NT2/D1 (cell line): Measurements from ENCODE around the gene WNT9B.

ENCODE experiments used
- DNase-seq: peaks from one replicate; pipeline ENCODE4 v3.0.0-alpha.2; 2011; ENCODE audit warnings: low read depth, low spot score
- H3K27me3 ChIP-seq: 2 replicates; pipeline ENCODE4 v1.6.0; 2011; ENCODE audit warnings: mild to moderate bottlenecking; ENCODE audit not compliant: insufficient read length, insufficient read depth
- H3K36me3 ChIP-seq: 2 replicates; pipeline ENCODE4 v1.6.1; 2011; ENCODE audit warnings: mild to moderate bottlenecking, low read length, mixed read lengths; ENCODE audit not compliant: insufficient read depth, insufficient read length
- H3K4me1 ChIP-seq: 2 replicates; pipeline ENCODE4 v1.5.1; 2011; ENCODE audit not compliant: insufficient read depth, insufficient read length
- H3K4me3 ChIP-seq: 2 replicates; pipeline ENCODE4 v1.5.1; 2011; ENCODE audit warnings: low read depth; ENCODE audit not compliant: insufficient read length
- H3K9ac ChIP-seq: 2 replicates; pipeline ENCODE4 v1.6.0; 2011; ENCODE audit warnings: low read depth; ENCODE audit not compliant: insufficient read length
- H3K9me3 ChIP-seq: 2 replicates; pipeline ENCODE4 v1.5.1; 2011; ENCODE audit warnings: mild to moderate bottlenecking, low read length; ENCODE audit not compliant: insufficient read depth
- SUZ12 ChIP-seq: IDR thresholded peaks from 2 replicates; pipeline ENCODE4 v1.6.1; 2011; ENCODE audit not compliant: insufficient read length, insufficient read depth; ENCODE audit errors: extremely low read depth
- YY1 ChIP-seq: IDR thresholded peaks from 2 replicates; pipeline ENCODE4 v1.6.1; 2011; ENCODE audit not compliant: insufficient read length, insufficient read depth
- ZNF274 ChIP-seq: IDR thresholded peaks from 2 replicates; pipeline ENCODE4 v1.6.1; 2011; ENCODE audit warnings: mild to moderate bottlenecking, low read depth, low read length

WNT9B gene

GRCh38 chr17:46894476-46895151, 43.2 kb downstream of the WNT9B start:
- DNase-seq = no peak
- no peak overlapping the region for H3K9ac ChIP-seq
- H3K36me3 ChIP-seq = no peaks in the 10 kb centered on the region
- H3K9me3 ChIP-seq = peaks cover 8% of the 10 kb centered on the region; the same call in 1 of the 2 replicates
- H3K4me3 ChIP-seq = no peak overlapping the region
- H3K4me1 ChIP-seq = peaks cover 12% of the 10 kb centered on the region
- TF ChIP-seq ZNF274 = no peak
- TF ChIP-seq SUZ12 = no peak
- TF ChIP-seq YY1 = no peak
- H3K27me3 ChIP-seq = peaks cover 4% of the 10 kb centered on the region

- peaks cover 4% of the 10 kb centered on the region for H3K27me3 ChIP-seq
- DNase-seq = no peak
- no peak for TF ChIP-seq ZNF274
- TF ChIP-seq SUZ12 = no peak
- TF ChIP-seq YY1 = no peak
Observed at GRCh38 chr17:46895171-46895570, 43.8 kb downstream of the WNT9B start.

GRCh38 chr17:46896991-46897390, 45.6 kb downstream of the WNT9B start:
- TF ChIP-seq ZNF274 (no peak), SUZ12 (no peak), YY1 (no peak)
- H3K9me3 ChIP-seq = peaks cover 8% of the 10 kb centered on the region; the same call in 1 of the 2 replicates
- peaks cover 4% of the 10 kb centered on the region for H3K27me3 ChIP-seq
- no peak overlapping the region for H3K9ac ChIP-seq
- no peaks in the 10 kb centered on the region for H3K36me3 ChIP-seq
- peaks cover 9% of the 10 kb centered on the region for H3K4me1 ChIP-seq
- H3K4me3 ChIP-seq = no peak overlapping the region
- no peak for DNase-seq

More at GRCh38 chr17:46895171-46895570, 43.8 kb downstream of the WNT9B start:
- Histone ChIP-seq H3K9me3 (peaks cover 8% of the 10 kb centered on the region; the same call in 1 of the 2 replicates), H3K36me3 (no peaks in the 10 kb centered on the region), H3K4me1 (peaks cover 12% of the 10 kb centered on the region), H3K4me3 (no peak overlapping the region), H3K9ac (no peak overlapping the region)

- Histone ChIP-seq H3K36me3 (no peaks in the 10 kb centered on the region), H3K27me3 (no peaks in the 10 kb centered on the region), H3K4me3 (no peak overlapping the region), H3K9ac (no peak overlapping the region), H3K9me3 (peaks cover 8% of the 10 kb centered on the region; the same call in 1 of the 2 replicates), H3K4me1 (peaks cover 9% of the 10 kb centered on the region)
- DNase-seq = no peak
- no peak for TF ChIP-seq ZNF274
- no peak for TF ChIP-seq YY1
- no peak for TF ChIP-seq SUZ12
Observed at GRCh38 chr17:46898364-46898763, 47.0 kb downstream of the WNT9B start.

GRCh38 chr17:46898860-46899259, 47.5 kb downstream of the WNT9B start:
- H3K4me1 ChIP-seq = peaks cover 9% of the 10 kb centered on the region
- DNase-seq = no peak

GRCh38 chr17:46901291-46901690, 49.9 kb downstream of the WNT9B start:
- H3K4me1 ChIP-seq = peaks cover 6% of the 10 kb centered on the region
- peaks cover 8% of the 10 kb centered on the region; the same call in 1 of the 2 replicates for H3K9me3 ChIP-seq
- H3K27me3 ChIP-seq = no peaks in the 10 kb centered on the region
- H3K36me3 ChIP-seq = no peaks in the 10 kb centered on the region
- H3K9ac ChIP-seq = no peak overlapping the region
- DNase-seq = no peak
- no peak overlapping the region for H3K4me3 ChIP-seq
- TF ChIP-seq YY1 (no peak), ZNF274 (no peak), SUZ12 (no peak)

More at GRCh38 chr17:46898860-46899259, 47.5 kb downstream of the WNT9B start:
- no peak overlapping the region for H3K4me3 ChIP-seq
- no peaks in the 10 kb centered on the region for H3K27me3 ChIP-seq
- TF ChIP-seq ZNF274 (no peak), SUZ12 (no peak), YY1 (no peak)
- no peak overlapping the region for H3K9ac ChIP-seq
- H3K36me3 ChIP-seq = no peaks in the 10 kb centered on the region
- H3K9me3 ChIP-seq = peaks cover 8% of the 10 kb centered on the region; the same call in 1 of the 2 replicates

GRCh38 chr17:46903762-46904672, 52.6 kb downstream of the WNT9B start:
- Histone ChIP-seq H3K4me3 (no peak overlapping the region), H3K9me3 (peaks cover 2% of the 10 kb centered on the region; the same call in 1 of the 2 replicates), H3K9ac (no peak overlapping the region), H3K27me3 (peaks cover 4% of the 10 kb centered on the region), H3K4me1 (peaks cover 6% of the 10 kb centered on the region), H3K36me3 (no peaks in the 10 kb centered on the region)
- TF ChIP-seq ZNF274 (no peak), YY1 (no peak), SUZ12 (no peak)
- no peak for DNase-seq
